ENCODE data around the gene E4F1.

E4F1 gene

DNA sequence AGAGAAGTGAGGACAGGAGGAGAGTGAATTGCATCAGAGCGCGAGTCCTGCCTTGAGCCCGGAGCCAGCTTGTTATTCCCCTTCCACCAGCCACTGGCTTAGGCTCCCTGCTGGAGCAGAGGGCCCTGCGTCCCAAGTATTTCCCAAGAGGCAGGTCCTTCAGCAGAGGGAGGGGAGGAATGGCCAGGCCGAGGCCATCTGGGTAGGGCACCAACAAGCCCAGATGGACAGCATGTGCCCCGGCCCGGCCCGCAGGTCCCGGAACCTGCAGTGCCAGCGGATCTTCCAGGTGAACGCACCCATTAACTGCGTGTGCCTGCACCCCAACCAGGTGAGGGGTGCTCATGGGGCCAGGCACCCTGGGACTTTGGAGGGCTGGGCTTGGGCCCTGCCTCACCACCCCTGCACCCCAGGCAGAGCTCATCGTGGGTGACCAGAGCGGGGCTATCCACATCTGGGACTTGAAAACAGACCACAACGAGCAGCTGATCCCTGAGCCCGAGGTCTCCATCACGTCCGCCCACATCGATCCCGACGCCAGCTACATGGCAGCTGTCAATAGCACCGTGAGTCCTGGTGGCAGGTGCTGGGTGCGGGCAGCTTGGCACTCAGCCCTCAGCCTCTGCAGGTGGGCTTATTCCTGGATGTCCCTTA, 16.5 kb upstream of the E4F1 start:
- DNase-seq: no peak

DNA sequence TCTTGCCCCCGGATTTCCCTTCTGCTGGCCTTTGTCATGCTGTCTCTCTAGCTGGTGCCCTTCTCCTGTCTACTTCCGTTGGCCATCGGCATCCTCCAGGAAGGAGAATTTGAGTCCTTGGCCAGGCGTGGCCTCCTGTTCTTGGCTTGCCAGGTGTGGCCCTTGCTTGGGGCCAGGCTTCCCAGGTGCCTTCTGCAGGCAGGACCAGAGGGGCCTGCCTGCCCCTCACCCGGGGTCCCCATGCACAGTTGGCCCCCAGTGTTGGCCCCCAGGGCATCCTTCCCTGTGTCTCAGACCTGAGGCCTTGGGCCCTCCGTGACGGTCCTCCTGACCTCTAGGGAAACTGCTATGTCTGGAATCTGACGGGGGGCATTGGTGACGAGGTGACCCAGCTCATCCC, 15.5 kb upstream of the E4F1 start:
- no peak for DNase-seq

DNA sequence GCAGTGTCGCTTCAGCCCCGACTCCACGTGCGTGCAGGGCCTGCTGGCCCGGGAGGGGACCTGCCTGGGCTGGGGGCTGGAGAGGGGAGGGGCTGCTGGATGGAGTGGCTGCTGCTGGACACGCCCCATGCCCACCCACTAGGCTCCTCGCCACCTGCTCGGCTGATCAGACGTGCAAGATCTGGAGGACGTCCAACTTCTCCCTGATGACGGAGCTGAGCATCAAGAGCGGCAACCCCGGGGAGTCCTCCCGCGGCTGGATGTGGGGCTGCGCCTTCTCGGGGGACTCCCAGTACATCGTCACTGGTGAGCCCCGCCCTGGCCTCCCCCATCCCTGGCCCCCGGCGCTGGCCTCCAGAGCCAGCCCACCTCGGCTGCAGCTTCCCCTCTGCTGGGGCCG, 15.1 kb upstream of the E4F1 start:
- DNase-seq: no peak

DNA sequence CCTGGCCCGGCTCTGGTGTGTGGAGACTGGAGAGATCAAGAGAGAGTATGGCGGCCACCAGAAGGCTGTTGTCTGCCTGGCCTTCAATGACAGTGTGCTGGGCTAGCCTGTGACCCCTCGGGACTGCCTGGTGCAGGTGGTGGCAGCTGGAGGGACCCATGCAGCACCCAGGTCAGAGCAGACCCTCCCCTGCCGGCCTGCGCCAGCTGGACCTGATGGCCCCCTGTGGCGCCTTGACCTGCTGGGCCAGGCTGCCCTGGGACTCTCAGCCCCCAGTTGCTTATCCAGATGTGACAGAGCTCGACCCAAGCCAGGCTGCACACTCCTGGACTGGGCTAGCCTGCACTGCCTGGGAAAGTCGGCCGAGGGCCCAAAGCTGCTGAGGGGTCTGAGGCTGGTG, 14.6 kb upstream of the E4F1 start:
- DNase-seq: no peak

DNA sequence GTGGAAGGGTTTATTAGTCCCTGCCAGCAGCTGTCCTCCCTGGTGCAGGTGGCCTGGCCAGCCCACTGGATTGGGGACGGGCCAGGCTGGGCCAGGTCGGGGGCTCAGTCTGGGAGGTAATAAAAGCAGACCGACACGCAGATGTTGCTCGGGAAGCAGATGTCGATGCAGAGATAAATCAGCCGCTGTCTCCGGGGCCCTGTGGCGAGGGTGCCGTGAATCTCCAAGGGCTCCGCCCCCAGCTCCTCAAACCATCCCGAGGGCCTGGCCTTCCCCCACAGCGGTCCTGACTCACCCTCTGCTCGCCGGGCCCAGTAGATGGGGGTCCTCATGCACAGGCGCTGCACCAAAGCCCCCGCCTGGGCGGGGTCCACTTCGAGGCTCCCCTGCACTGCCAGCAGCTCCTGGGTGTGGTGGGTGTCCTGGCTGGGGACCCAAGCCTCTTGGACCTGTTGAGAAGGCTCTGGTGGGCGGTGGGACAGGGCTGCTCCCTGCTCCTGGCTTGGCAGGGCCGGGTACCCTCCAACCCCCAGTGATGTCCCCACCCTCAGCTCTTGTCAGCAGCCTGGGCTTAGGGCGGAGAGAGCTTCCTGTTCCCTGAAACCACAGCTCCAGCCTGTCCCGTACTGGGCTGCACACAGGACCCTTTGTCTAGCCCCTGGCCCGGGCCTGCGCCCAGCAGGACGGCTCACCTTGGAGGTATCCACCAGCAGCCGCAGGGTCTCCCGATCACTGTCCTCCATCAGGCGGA, 14.0 kb upstream of the E4F1 start:
- no peak for DNase-seq

DNA sequence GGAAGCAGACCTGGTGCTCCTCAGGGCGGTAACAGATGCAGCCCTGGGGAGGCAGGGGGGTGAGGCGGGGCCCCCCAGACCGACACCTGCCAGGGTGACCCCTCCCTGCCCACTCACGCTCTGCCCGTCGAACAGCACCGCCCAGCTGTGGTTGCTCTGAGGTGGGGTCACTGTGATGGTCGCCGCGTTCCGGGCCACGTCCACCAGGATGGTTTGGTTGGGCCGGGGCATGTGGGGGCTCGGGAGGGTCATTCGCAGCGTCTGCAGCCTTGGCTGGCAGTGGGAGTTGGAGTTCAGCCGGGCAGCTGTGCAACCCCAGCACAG, 13.4 kb upstream of the E4F1 start:
- DNase-seq: no peak

DNA sequence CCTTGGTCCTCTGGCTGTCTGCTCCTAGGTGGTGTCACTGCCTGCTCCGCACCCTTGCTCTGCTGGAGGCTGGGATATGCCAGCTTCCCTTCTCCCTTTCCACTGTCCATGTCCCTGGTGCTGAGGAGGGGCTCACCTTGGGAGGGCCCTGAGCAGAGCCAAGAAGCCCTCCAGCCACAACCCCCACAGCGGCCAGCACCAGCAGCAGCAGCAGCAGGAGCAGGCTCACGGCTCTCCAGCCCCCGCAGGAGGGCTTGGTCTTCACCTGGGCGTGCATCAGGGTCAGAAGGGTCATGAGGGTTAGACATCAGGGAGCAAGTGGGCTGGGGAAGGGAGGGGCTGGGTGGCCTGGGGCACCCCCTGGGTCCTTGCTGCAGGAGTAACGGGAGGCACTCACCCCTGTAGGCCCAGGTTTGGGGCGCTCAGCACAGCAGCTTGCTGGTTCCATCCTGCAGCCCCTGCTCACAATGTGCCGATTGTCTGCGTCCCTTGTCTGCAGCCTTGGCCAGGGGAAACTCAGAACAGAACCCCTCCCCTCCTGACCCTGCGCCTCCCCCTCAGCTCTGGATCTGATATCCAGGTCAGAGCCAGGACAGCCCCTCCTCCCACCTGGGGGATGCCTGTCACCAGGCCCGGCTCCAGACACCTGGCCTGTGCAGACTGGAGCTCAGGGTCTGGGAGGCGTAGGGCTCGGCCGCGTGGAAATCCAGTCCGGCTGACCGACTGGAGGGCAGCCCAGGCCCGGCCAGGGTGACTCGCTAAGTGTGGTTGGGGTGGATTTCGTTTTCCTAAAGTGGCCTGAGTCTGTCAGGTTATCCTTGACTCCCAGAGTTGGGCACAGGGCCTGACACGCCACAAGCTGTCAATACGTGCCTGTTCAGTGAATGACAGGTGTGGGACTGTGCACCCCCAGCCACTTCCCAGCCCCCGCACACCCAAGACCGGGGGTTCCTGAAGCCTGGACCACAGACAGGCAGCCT, 12.7 kb upstream of the E4F1 start, which contains the start of gene BRICD5:
BRICD5 (minus strand) TSS at position 478 of the 980 bp plus-strand sequence; CDS start at position 448, 30 bp downstream.
- DNase-seq: no peak

DNA sequence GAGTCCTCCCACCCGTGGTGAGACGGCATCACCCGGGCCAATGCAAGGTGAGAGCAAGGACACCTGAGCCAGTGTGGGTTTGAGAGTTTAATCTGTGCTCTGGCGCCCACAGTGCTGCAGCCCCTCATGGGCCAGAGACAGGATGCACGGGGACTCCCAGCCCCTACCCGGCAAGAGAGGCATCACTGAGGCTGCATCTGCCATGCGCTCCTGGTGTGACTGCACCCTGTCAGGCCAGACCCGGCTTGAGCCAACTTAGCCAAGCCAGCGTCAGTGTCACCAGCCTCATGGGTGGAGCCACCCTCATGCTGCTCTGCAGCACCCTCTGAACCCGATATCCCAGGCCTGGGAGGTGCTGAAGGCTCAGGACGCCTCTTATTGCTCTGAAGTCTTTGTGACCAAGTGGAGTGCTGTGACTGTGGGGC, 11.5 kb upstream of the E4F1 start:
- no peak for DNase-seq

DNA sequence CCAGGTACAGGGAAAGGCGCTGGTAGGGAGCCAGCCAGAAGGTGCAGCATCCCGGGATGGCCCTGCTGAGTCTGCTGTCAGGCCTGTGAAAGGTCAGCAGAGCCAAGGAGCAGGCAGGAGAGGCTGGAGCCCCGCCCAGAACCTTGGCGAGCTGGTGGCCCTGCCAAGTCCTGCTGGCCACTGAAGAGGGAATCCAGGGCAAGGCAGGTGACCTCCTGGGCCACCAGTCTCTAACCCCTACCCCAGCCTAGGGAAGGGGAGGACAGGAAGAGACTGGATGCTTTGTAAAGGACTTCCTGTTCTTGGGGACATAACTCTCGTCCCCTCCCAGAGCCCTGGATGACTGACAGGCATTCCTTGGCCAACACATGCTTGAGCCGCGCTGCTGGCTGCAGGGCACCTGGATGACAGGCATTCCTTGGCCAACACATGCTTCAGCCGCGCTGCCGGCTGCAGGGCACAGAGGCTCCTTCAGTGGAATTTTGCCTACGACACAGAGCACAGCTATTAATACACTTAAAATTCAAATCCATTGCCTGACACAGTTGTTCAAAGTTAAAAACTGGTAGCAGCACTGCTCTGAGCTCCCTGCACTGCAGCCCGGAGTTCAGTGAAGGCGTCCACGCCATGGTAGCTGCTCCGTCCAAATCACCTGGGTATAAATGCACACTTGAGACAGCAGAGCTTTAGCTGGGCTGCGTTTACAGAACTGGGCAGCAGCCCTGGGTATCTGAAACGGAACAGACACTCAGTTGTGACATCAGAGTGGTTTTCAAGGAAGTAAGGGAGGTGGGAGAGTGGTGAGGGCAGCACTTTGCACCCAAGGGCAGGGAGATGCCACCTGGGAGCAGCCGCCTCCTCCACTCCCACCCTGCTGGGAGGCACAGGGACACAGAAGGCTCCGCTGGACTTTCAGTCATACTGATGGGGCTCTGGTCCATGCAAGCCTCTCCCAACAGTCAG, 10.7 kb upstream of the E4F1 start:
- DNase-seq: no peak

DNA sequence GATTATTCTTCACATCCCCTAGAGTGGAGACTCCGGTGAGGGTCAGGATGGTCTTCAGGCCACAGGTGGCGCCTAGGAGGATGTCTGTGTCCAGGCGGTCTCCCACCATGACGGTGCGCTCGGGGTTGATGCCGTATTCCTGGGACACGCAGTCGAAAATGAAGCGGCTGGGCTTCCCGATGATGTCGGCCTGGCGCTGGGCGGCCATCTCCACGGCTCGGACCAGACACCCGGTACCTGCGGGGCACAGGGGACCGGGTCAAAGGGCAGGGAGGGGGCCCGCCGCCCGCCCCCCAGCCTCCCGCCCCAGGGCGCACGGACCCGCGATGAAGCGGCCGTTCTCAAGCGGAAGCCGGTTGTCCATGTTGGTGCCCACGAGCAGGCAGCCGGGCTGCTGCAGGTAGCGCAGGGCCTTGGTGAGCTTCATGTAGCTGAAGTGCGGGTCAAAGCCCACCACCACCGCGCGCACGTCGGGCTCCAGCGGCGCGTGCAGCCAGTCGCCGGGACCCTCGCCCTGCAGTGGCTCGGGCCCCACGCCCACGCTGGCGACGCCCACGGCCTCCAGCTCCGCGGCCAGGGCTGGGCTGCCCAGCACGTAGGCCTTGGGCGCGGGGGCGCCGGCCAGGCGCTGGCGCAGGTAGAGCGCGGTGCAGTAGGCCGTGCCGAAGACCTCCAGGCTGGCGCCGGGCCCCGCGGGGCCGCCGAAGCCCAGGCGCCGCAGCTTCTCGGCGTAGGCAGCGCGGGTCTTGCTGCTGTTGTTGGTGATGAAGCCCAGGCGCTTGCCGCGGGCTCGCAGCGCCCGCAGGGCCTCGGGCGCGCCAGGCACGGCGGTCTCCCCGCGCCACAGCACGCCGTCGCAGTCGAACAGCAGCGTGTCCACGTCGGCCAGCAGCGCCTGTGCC, 9.3 kb upstream of the E4F1 start:
- no peak for DNase-seq

DNA sequence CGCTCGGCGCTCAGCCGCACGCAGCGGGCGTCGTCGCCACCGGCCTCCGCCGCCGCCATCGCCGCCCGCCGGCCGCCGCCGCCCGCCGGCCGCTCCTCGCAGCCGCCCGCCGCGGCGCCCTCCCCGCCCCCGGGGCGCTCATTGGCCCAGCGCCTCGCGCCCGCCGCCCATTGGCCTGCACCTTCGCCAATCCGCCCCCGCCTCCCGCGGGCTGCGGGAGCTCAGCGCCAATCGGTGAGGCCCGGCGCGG, 8.7 kb upstream of the E4F1 start, which contains the start of gene PGP:
PGP (minus strand) TSS at position 122 of the 250 bp plus-strand sequence; CDS start at position 59, 63 bp downstream.
- DNase-seq: no peak

DNA sequence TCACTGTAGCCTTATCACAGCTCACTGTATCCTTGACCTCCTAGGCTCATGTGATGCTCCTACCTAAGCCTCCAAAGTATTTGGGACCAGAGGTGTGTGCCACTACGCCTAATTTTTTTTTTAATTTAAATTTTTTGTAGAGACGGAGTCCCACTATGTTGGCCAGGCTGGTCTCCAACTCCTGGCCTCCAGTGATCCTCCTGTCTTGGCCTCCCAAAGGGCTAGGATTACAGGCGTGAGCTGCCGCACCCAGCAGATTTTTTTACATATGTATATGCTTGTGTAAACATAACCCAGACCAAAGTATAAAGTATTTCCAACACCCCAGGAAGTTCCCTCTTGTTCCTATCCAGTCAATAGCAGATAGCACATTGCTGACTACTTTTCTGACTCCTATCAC, 7.1 kb upstream of the E4F1 start:
- no peak for DNase-seq

DNA sequence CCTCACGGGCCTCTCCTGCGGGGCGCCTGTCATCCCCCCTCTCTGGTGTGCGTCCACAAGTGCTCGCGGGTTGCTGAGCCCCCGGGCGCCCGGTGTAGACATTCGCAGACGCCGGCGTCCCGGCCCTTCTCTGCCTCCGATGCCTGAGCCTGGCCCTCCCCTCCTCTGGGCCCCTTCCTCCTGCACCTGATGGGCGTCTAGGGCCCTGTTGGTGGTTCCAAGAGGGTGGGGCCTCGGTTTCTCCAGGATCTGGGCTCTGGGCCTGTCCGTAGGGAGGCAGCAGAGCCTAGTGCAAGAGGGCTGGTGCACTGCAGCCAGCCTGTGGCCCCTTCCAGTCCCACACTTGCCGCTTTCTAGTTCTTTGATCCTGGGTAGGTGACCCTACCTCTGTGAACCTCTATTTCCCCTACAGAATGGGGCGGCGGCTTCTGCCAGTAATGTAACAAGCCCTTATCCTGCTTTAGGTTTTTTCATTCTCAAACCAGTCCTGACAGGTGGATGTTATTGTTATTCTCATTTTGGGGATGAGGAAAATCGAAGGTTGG, 623 bp downstream of the E4F1 start:
- peak; percentile 14 for DNase-seq

DNA sequence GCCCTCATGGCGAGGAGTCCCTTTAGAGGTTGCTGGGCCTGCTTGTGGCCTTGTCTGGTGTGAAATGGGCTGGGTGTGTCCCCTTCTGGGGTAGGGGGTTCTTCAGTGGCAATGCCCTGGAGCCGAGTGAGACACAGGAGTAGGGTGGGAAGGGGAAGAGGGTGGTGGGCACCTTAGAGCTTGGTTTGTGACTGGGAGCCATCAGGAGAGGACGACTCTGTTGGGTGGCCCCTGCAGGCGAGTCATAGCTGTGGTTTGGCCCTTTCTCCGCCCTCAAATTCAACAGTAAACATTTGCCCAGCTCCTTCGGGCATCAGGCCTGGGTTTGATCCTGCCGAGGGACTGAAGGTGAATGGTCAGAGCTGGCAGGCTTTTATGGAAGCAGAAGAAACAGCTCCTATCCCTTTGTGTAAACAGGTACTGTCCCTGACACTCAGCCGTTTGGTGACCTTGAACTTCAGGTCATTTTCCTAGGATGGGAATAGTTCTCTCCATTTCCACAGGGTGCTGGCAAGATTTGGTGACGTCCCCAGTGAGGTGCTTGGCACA, 2.9 kb downstream of the E4F1 start:
- DNase-seq: no peak

DNA sequence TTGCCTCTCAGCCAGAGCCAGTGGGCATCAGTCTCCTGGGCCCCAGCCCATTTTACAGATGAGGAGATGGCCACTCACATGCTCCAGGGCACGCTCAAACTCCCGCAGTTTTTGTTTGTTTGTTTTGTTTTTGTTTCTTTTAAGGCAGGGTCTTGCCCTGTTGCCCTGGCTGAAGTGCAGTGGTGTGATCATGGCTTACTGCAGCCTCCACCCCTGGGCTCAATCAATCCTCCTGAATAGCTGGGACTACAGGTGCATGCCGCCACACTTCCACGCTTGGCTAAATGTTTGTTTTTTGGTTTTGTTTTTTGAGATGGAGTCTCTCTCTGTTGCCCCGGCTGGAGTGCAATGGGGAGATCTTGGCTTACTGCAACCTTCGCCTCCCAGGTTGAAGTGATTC, 3.5 kb downstream of the E4F1 start:
- no peak for DNase-seq

DNA sequence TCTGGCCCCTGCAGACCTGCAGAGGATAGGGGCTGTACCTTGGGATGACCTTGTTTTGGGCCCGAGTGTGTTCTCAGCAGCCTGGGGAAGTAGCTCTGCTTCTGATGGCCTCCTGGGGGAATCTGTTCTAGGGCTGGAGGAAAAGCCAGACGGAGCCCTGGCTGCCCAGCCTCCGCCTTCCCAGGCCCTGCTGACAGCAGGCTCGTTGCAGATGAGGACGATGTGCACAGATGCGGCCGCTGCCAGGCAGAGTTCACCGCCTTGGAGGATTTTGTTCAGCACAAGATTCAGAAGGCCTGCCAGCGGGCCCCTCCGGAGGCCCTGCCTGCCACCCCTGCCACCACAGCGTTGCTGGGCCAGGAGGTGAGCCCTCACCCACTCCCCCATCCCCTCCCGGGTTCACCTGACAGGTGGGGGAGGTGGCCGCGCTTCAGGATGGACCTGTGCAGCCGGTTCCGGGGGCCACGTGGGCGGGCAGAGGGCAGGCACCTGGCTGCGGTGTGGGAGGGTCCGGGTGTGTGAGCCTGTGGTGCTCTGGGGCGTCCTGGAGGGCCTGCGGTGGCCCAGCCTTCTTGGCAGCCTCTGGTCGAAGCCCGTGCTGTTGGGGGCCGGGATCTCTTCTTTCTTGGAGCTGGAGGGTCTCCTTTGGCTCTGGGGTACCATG, 4.9 kb downstream of the E4F1 start:
- no peak for DNase-seq

DNA sequence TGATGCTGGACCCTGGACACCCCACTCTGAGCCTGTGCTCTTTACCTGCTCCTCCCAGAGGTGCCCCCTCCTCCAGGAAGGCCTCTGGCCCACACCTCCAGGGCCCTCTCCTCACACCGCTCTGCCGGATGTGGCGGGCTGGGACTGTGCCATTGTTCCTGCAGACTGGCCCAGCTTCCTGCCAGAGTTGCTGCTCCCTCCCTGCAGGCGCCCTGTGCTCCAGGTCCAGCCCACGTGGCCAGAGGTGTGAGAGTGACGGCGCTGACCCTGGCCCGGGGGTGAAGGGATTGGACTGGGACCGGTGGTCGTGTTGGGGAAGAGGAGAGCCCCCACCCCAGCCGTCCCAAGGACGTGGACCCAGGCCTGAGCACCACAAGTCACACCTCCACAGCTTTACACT, 5.7 kb downstream of the E4F1 start:
- DNase-seq: no peak

DNA sequence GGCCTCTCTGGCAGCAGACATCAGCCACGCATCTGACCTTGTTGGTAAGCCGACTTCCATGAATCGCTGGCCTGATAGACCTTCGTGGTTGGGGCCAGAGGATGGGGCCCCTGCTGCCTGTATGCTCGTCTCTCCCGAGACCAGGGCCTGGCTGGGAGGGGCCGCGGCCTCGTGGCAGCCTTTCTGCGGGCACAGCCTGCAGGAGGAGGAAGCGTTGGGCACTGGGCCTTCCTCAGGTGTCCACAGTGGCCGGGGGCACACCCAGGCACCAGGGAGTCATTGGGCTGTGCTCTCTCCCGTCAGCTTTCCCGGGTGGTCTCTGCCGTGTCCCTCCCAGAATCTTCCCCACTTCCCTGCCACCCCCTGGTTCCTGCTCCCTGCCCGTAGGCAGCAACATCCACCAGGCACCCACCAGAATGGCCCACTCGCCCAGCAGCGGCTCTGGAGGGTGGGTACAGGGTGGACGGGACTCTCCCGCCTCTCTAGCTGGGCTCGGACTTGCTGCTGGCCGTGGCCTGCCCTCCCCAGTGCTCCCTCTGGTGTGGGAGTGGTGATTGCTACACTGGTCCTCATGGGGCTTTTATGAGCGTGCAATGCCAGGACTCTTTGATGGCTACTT, 6.3 kb downstream of the E4F1 start:
- no peak for DNase-seq

DNA sequence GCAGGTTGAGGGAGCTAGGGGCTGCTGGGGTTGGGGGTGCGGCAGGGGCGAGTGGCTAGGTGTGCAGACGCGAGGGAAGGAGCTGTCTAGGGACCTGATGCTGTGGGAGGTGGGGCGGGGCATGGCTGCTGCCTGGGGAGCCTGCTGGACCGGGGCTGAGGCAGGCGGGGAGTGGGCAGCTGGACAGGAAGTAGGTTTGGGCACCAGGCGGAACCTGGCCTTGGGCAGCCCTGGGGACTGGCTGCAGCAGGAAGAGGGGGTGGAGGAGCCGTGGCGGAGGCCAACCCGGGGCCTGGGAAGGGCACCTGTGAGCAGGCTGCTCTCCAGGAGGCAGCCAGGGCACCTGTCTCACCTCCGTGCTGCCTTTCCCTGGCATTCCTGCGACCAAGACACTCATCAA, 7.0 kb downstream of the E4F1 start:
- DNase-seq: no peak

Measured in CD4-positive, alpha-beta T cell treated with Interleukin-17A for 1 hour (primary cell).